GM19238 (cell line): Measurements from ENCODE around the gene MAP3K14.
A peak's percentile ranks its signal among the peaks of the same experiment; 100 is the strongest.

Experiments used
- DNase-seq: peaks from one replicate; pipeline ENCODE4 v3.0.0; 2011; ENCODE audit warnings: low spot score; ENCODE audit not compliant: insufficient read length

MAP3K14 gene

GRCh38 chr17:45339646-45340605, 23.1 kb upstream of the MAP3K14 start:
- DNase-seq, result no peak

GRCh38 chr17:45338996-45339535, 22.2 kb upstream of the MAP3K14 start:
- no peak for DNase-seq

GRCh38 chr17:45338023-45338781, 21.4 kb upstream of the MAP3K14 start:
- DNase-seq, result no peak

- no peak for DNase-seq
These were observed 19.8 kb upstream of the MAP3K14 start for GRCh38 chr17:45336390-45337182.

GRCh38 chr17:45335721-45336120, 18.9 kb upstream of the MAP3K14 start:
- no peak for DNase-seq

- no peak for DNase-seq
These were observed 18.2 kb upstream of the MAP3K14 start for GRCh38 chr17:45334701-45335677.

- no peak for DNase-seq
These were observed 17.4 kb upstream of the MAP3K14 start for GRCh38 chr17:45334231-45334630.

GRCh38 chr17:45333702-45334092, 16.9 kb upstream of the MAP3K14 start:
- DNase-seq, result no peak

- peak; percentile 47 for DNase-seq
These were observed 16.3 kb upstream of the MAP3K14 start for GRCh38 chr17:45332989-45333701.

GRCh38 chr17:45332505-45332904, 15.7 kb upstream of the MAP3K14 start:
- no peak for DNase-seq

GRCh38 chr17:45326626-45327025, 9.8 kb upstream of the MAP3K14 start:
- DNase-seq, result no peak

- no peak for DNase-seq
These were observed 9.0 kb upstream of the MAP3K14 start for GRCh38 chr17:45325810-45326209.

GRCh38 chr17:45324336-45324735, 7.5 kb upstream of the MAP3K14 start:
- no peak for DNase-seq

- no peak for DNase-seq
These were observed 5.3 kb upstream of the MAP3K14 start for GRCh38 chr17:45322168-45322567.

GRCh38 chr17:45320931-45321461, 4.2 kb upstream of the MAP3K14 start:
- no peak for DNase-seq

- DNase-seq, result no peak
These were observed 3.6 kb upstream of the MAP3K14 start for GRCh38 chr17:45320349-45320930.

GRCh38 chr17:45319239-45319703, 2.5 kb upstream of the MAP3K14 start:
- DNase-seq, result no peak

GRCh38 chr17:45318561-45319230, 1.9 kb upstream of the MAP3K14 start:
- no peak for DNase-seq
